ENCODE measurements around the gene PRPS1L1. TPM values are rescaled to one million over a fixed set of nuclear protein-coding genes. Genes with fewer than 3 reads are reported as not detected.

The PRPS1L1 gene
- total RNA-seq, 1 donor from 2014 or later: not detected

DNA sequence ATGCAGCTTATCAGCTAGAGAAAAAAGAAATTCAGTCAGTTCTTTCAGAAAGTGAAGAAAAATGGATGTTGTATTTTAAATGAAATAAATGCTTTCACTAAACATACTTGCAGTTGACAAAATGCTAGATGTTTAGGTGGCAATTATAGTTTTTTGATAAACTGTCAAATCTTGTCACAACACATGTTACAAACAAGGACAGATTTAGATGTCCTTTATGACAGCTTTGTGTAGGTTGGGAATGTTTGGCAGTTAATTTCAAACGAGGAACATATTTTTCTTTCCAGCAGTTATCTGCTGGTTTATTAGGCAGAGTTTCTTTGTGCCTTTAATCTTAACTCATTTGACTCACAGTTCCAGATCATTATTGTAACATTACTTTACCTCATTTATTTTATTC, 3.1 kb upstream of the PRPS1L1 start:
- no peaks in the 10 kb centered on the region for H4K20me1 ChIP-seq (ENCODE audit: low read depth)
- H2AFZ ChIP-seq (replicated peaks): no peak overlapping the region
- H3K4me1 ChIP-seq: no peaks in the 10 kb centered on the region
- H3F3A ChIP-seq (ENCODE audit: low read depth): no peaks in the 10 kb centered on the region
- H3K79me2 ChIP-seq (ENCODE audit: low read depth): no peaks in the 10 kb centered on the region
- Mint-ChIP-seq H3K9me3 (no peaks in the 10 kb centered on the region), H3K4me3 (no peak overlapping the region), H3K4me1 (no peaks in the 10 kb centered on the region), H3K27me3 (ENCODE audit: insufficient read depth, low read depth) (no peaks in the 10 kb centered on the region), H3K36me3 (no peaks in the 10 kb centered on the region), H3K27ac (no peak overlapping the region)
- no peak overlapping the region for H3K4me3 ChIP-seq
- H3K36me3 ChIP-seq: no peaks in the 10 kb centered on the region
- DNase-seq (ENCODE audit: low spot score): no peak
- H3K9me3 ChIP-seq (ENCODE audit: low read depth): no peaks in the 10 kb centered on the region
- H3K4me2 ChIP-seq: no peak overlapping the region
- H3K27me3 ChIP-seq: no peaks in the 10 kb centered on the region
- no peak overlapping the region for H3K9ac ChIP-seq
- TF ChIP-seq, protein P1, sequence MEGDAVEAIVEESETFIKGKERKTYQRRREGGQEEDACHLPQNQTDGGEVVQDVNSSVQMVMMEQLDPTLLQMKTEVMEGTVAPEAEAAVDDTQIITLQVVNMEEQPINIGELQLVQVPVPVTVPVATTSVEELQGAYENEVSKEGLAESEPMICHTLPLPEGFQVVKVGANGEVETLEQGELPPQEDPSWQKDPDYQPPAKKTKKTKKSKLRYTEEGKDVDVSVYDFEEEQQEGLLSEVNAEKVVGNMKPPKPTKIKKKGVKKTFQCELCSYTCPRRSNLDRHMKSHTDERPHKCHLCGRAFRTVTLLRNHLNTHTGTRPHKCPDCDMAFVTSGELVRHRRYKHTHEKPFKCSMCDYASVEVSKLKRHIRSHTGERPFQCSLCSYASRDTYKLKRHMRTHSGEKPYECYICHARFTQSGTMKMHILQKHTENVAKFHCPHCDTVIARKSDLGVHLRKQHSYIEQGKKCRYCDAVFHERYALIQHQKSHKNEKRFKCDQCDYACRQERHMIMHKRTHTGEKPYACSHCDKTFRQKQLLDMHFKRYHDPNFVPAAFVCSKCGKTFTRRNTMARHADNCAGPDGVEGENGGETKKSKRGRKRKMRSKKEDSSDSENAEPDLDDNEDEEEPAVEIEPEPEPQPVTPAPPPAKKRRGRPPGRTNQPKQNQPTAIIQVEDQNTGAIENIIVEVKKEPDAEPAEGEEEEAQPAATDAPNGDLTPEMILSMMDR (IDR thresholded peaks at IDR 0.05): no peak
- TF ChIP-seq EZH2 (IDR thresholded peaks at IDR 0.05) (no peak), EZH2phosphoT487 (IDR thresholded peaks at IDR 0.05) (no peak)
- H3K27ac ChIP-seq: no peak overlapping the region

DNA sequence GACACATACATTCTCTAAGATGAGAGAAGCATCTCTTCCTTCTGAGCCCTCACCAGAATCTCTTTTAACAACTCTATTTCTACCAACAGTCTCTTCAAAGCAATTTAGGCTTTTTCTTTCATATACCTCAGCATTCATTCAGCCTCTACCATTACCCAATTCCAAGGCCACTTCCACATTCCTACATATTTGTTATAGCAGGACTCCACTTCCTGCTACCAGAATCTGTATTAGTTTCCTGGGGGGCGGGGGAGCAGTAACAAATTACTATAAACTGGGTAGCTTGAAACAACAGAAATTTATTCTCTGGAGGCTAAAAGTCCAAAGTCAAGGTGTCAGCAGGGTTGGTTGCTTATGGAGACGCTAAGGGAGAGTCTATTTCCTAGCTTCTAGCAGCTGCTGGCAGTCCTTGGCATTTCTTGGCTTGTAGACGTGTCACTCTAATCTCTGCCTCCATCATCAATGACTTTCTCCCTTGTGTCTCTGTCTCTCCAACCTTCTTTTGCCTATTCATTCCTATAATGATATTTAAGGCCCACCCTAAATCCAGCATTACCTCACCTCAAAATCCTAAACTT, 7.4 kb downstream of the PRPS1L1 start:
- Mint-ChIP-seq H3K27me3 (ENCODE audit: insufficient read depth, low read depth) (no peaks in the 10 kb centered on the region), H3K4me1 (no peaks in the 10 kb centered on the region), H3K27ac (no peak overlapping the region), H3K4me3 (no peak overlapping the region), H3K9me3 (no peaks in the 10 kb centered on the region), H3K36me3 (no peaks in the 10 kb centered on the region)
- no peaks in the 10 kb centered on the region for H3K9me3 ChIP-seq (ENCODE audit: low read depth)
- DNase-seq (ENCODE audit: low spot score): no peak
- no peak overlapping the region for H3K27ac ChIP-seq
- no peak overlapping the region for H3K4me2 ChIP-seq
- no peak overlapping the region for H3K9ac ChIP-seq
- no peaks in the 10 kb centered on the region for H4K20me1 ChIP-seq (ENCODE audit: low read depth)
- H3F3A ChIP-seq (ENCODE audit: low read depth): no peaks in the 10 kb centered on the region
- H3K79me2 ChIP-seq (ENCODE audit: low read depth): no peaks in the 10 kb centered on the region
- no peak overlapping the region for H3K4me3 ChIP-seq
- H2AFZ ChIP-seq (replicated peaks): no peak overlapping the region
- no peaks in the 10 kb centered on the region for H3K36me3 ChIP-seq
- TF ChIP-seq, protein P1 (IDR thresholded peaks at IDR 0.05): no peak
- TF ChIP-seq EZH2 (IDR thresholded peaks at IDR 0.05) (no peak), EZH2phosphoT487 (IDR thresholded peaks at IDR 0.05) (no peak)
- H3K27me3 ChIP-seq: no peaks in the 10 kb centered on the region
- no peaks in the 10 kb centered on the region for H3K4me1 ChIP-seq

DNA sequence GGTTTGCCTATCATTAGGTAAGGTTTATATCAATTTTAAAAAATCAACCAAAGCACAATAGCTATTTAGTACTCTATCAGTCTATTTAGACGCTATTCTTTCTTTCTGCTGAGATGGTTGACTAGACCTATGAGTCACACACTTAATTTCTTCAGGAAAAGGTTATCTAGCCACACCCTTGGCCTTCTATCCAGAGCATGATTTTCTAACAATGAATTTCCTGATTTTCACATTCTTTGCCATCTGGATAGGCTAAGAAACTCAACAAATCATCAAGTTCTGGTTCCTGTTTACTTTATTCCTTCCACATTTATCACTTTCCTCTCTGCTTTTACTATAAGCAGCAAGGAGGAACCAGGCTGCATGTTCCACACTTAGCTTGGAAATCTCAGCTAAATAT, 8.1 kb downstream of the PRPS1L1 start:
- H3K9me3 ChIP-seq (ENCODE audit: low read depth): no peaks in the 10 kb centered on the region
- no peak overlapping the region for H3K9ac ChIP-seq
- Mint-ChIP-seq H3K36me3 (no peaks in the 10 kb centered on the region), H3K27me3 (ENCODE audit: insufficient read depth, low read depth) (no peaks in the 10 kb centered on the region), H3K27ac (no peak overlapping the region), H3K9me3 (no peaks in the 10 kb centered on the region), H3K4me1 (no peaks in the 10 kb centered on the region), H3K4me3 (no peak overlapping the region)
- H3K4me3 ChIP-seq: no peak overlapping the region
- no peak overlapping the region for H2AFZ ChIP-seq (replicated peaks)
- TF ChIP-seq EZH2 (IDR thresholded peaks at IDR 0.05) (no peak), EZH2phosphoT487 (IDR thresholded peaks at IDR 0.05) (no peak)
- TF ChIP-seq, protein P1 (IDR thresholded peaks at IDR 0.05): no peak
- no peaks in the 10 kb centered on the region for H3K79me2 ChIP-seq (ENCODE audit: low read depth)
- H3K27me3 ChIP-seq: no peaks in the 10 kb centered on the region
- no peaks in the 10 kb centered on the region for H3F3A ChIP-seq (ENCODE audit: low read depth)
- H4K20me1 ChIP-seq (ENCODE audit: low read depth): no peaks in the 10 kb centered on the region
- no peak overlapping the region for H3K4me2 ChIP-seq
- DNase-seq (ENCODE audit: low spot score): no peak
- no peaks in the 10 kb centered on the region for H3K4me1 ChIP-seq
- no peaks in the 10 kb centered on the region for H3K36me3 ChIP-seq
- no peak overlapping the region for H3K27ac ChIP-seq

Measured in neural progenitor cell (in vitro differentiated cells).